HEK293T (cell line): Measurements from ENCODE around the gene SEH1L.

Experiments
- FOXA1 ChIP-seq: fragments of 450-650 bp; IDR thresholded peaks from 2 replicates; pipeline ENCODE4 v1.6.1; 2016; ENCODE audit warnings: mild to moderate bottlenecking
- FOXM1 ChIP-seq: fragments of 450-650 bp; IDR thresholded peaks from 2 replicates; pipeline ENCODE4 v1.6.1; 2017; ENCODE audit warnings: mild to moderate bottlenecking, borderline replicate concordance
- SP1 ChIP-seq: fragments of 450-650 bp; IDR thresholded peaks from 2 replicates; pipeline ENCODE4 v1.6.1; 2017
- ZNF384 ChIP-seq: fragments of 450-650 bp; IDR thresholded peaks from 2 replicates; pipeline ENCODE4 v1.6.1; 2016

DNA sequence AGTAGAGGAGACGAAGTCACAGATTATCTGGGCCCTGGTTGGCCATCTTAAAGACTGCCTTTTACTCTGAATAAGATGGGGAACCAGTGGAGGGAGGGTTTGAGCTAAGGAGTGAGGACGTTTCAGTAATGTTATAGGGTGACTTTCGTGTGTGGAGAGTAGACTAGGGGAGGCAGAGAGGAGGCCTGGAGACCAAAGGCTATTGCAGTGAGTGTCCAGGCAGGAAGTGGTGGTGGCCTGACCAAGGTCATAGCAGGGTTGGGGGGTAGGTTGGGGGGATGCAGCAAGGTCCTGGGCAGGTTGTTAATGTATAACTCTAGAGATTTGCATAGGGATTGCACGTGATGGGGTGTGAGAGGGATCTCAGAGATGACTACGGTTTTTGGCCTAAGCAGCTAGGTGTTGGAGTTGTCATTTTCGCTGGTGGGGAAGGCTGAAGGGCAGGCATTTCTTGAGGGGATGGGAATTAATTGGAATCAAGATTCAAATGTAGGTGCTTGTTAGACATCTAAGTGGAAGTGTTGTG is 48.2 kb downstream of the SEH1L start:
- no peak for TF ChIP-seq SP1
- no peak for TF ChIP-seq FOXM1
- TF ChIP-seq FOXA1: no peak
- TF ChIP-seq ZNF384: no peak
